Motor neuron (in vitro differentiated cells): ENCODE measurements around the gene CCDC196. TPM values are rescaled to one million over a fixed set of nuclear protein-coding genes. Genes with fewer than 3 reads are reported as not detected.

Source experiments
- ATAC-seq, 8 experiments: fragments of 200-7000 bp; cut with Tn5 transposase; replicated peaks in 6 of 8; 2 replicates each; pipeline ENCODE4 v1.8.0; 2021; ENCODE audit warnings: mild to moderate bottlenecking in 8 of 8, moderate library complexity in 8 of 8
- H3K27ac ChIP-seq, 2 donors: fragments of 250-450 bp; sonication (Bioruptor Pico); 2 replicates each; pipeline ENCODE4 v1.9.0; 2021; ENCODE audit warnings: antibody characterized with exemption in 2 of 2, mild to moderate bottlenecking in 2 of 2, moderate library complexity in 1 of 2
- H3K4me1 ChIP-seq, 2 donors: fragments of 250-450 bp; sonication (Bioruptor Pico); replicated peaks in 1 of 2; 2 replicates each; pipeline ENCODE4 v1.6.1; 2021; ENCODE audit warnings: antibody characterized with exemption in 2 of 2, mild to moderate bottlenecking in 2 of 2, moderate library complexity in 1 of 2
- H3K4me3 ChIP-seq, 5 donors: fragments of 250-450 bp; sonication (Bioruptor Pico); 2 replicates each; pipeline ENCODE4 v1.9.0; 2021; ENCODE audit warnings: antibody characterized with exemption in 5 of 5, mild to moderate bottlenecking in 5 of 5, moderate library complexity in 4 of 5
- WGBS, 10 experiments: fragments of 450-650 bp; shearing (Covaris generic); methylation state at CpG; one replicate each; pipeline ENCODE4 v1.0.0; 2022; 5-methylcytosine and 5-hydroxymethylcytosine counted together
- in situ Hi-C, 9 experiments: fragments of 400-800 bp; cut with MboI; loops; one replicate each; pipeline ENCODE4 v1.15.0; 2021; ENCODE audit warnings: low sequenced_read_pairs in 9 of 9, low pct_unique_long_range_greater_than_20kb in 2 of 9; ENCODE audit not compliant: unreplicated experiment in 9 of 9
- total RNA-seq, 8 experiments: library from RNA; unstranded; fragments of 300-600 nt; gene quantifications; 2 replicates each; pipeline versions ENCODE4 v1.2.3 to v1.2.4, GENCODE V29; 2022

CCDC196 gene
- 1 to 10 TPM in 1 of 8 experiments, under 1 TPM in 6, not detected in 1; 0.11 to 1.1 (median 0.37) TPM for total RNA-seq

- in situ Hi-C loops, result no loop called here
- 10 to 91% (median 86%) methylated on average over 1 to 2 of the region's 2 CpGs; no CpG with 5 or more reads in 1 of the 10 experiments for WGBS, 10 experiments
- ATAC-seq, result no peak
- H3K4me3 ChIP-seq, result no peak within 1 kb of the TSS
- no peak within 1 kb of the TSS for H3K27ac ChIP-seq
- H3K4me1 ChIP-seq, result no peaks in the 10 kb centered on the region
Observed at GRCh38 chr14:66485910-66486421, at the start of gene CCDC196. Gene CCDC196, plus strand, starts transcription at chr14:66486371. Its CDS starts 132 bp downstream, at chr14:66486503.

- 35 to 96% (median 70%) methylated on average over 1 to 4 of the region's 5 CpGs; no CpG with 5 or more reads in 2 of the 10 experiments for whole genome bisulfite sequencing, 10 experiments
- peaks cover 14 to 30% of the 10 kb centered on the region in 2 donors for H3K4me1 ChIP-seq
- ATAC-seq, result no peak
- H3K4me3 ChIP-seq, result no peak overlapping the region
- H3K27ac ChIP-seq, result no peak overlapping the region
- in situ Hi-C loops, result no loop called here
Observed at GRCh38 chr14:66440801-66441200, 45.4 kb upstream of the CCDC196 start.

- in situ Hi-C loops, result no loop called here
- peak in 6 of 8 experiments; percentile 71 to 92 (median 89) for ATAC-seq
- 7 to 45% (median 25%) methylated on average over 1 to 4 of the region's 4 CpGs; no CpG with 5 or more reads in 1 of the 10 experiments for WGBS, 10 experiments
- peaks cover 20 to 34% of the 10 kb centered on the region in 2 donors for H3K4me1 ChIP-seq
- no peak overlapping the region for H3K27ac ChIP-seq
- H3K4me3 ChIP-seq, result no peak overlapping the region
Observed at GRCh38 chr14:66442953-66443571, 43.1 kb upstream of the CCDC196 start.

GRCh38 chr14:66443785-66444184 lies 42.4 kb upstream of the CCDC196 start:
- in situ Hi-C loops, result no loop called here
- WGBS, 10 experiments, result 50 to 100% (median 75%) methylated on average over 1 to 2 of the region's 2 CpGs; no CpG with 5 or more reads in 3 of the 10 experiments
- peak overlapping the region; percentile 5 to 35 for H3K27ac ChIP-seq
- no peak overlapping the region for H3K4me3 ChIP-seq
- ATAC-seq, result no peak
- H3K4me1 ChIP-seq, result peaks cover 20 to 34% of the 10 kb centered on the region in 2 donors

GRCh38 chr14:66444271-66444927 lies 41.8 kb upstream of the CCDC196 start:
- Histone ChIP-seq H3K4me3 (no peak overlapping the region), H3K27ac (no peak overlapping the region), H3K4me1 (peaks cover 20 to 35% of the 10 kb centered on the region in 2 donors)
- WGBS, 10 experiments, result 27 to 100% (median 58%) methylated on average over 1 to 2 of the region's 2 CpGs; no CpG with 5 or more reads in 2 of the 10 experiments
- in situ Hi-C loops, result no loop called here
- ATAC-seq, result peak in 1 of 8 experiments; percentile 21

- no peak overlapping the region for H3K27ac ChIP-seq
- in situ Hi-C loops, result no loop called here
- peak; percentile 34 to 90 (median 68) for ATAC-seq
Observed at GRCh38 chr14:66445936-66446335, 40.2 kb upstream of the CCDC196 start.

GRCh38 chr14:66453469-66453868 lies 32.7 kb upstream of the CCDC196 start:
- H3K4me1 ChIP-seq, result peaks cover 0 to 3% of the 10 kb centered on the region in 2 donors
- 0 to 100% (median 64%) methylated on average over 1 to 3 of the region's 3 CpGs for whole genome bisulfite sequencing, 10 experiments
- no peak overlapping the region for H3K27ac ChIP-seq
- H3K4me3 ChIP-seq, result no peak overlapping the region
- peak in 2 of 8 experiments; percentile 20 to 95 for ATAC-seq
- in situ Hi-C loops, result no loop called here

More at GRCh38 chr14:66445936-66446335, 40.2 kb upstream of the CCDC196 start:
- peaks cover 20 to 36% of the 10 kb centered on the region in 2 donors for H3K4me1 ChIP-seq
- H3K4me3 ChIP-seq, result no peak overlapping the region

- no peak for ATAC-seq
- Histone ChIP-seq H3K4me1 (no peaks in the 10 kb centered on the region), H3K27ac (no peak overlapping the region), H3K4me3 (no peak overlapping the region)
- in situ Hi-C loops, result no loop called here
Observed at GRCh38 chr14:66459603-66460002, 26.6 kb upstream of the CCDC196 start.

GRCh38 chr14:66464261-66464660 lies 21.9 kb upstream of the CCDC196 start:
- no peak overlapping the region for H3K27ac ChIP-seq
- in situ Hi-C loops, result no loop called here
- 43 to 100% (median 95%) methylated on average over 1 to 3 of the region's 3 CpGs; no CpG with 5 or more reads in 1 of the 10 experiments for WGBS, 10 experiments
- H3K4me3 ChIP-seq, result no peak overlapping the region
- ATAC-seq, result no peak
- peaks cover 0 to 5% of the 10 kb centered on the region in 2 donors for H3K4me1 ChIP-seq

GRCh38 chr14:66468778-66469367 lies 17.3 kb upstream of the CCDC196 start:
- no peak for ATAC-seq
- WGBS, 10 experiments, result 45 to 100% (median 72%) methylated on average over 1 to 2 of the region's 2 CpGs
- Histone ChIP-seq H3K27ac (no peak overlapping the region), H3K4me1 (peaks cover 0 to 5% of the 10 kb centered on the region in 2 donors), H3K4me3 (no peak overlapping the region)
- in situ Hi-C loops, result no loop called here

GRCh38 chr14:66471584-66471983 lies 14.6 kb upstream of the CCDC196 start:
- H3K4me3 ChIP-seq, result no peak overlapping the region
- WGBS, 10 experiments, result 28 to 96% (median 74%) methylated on average over 1 to 4 of the region's 4 CpGs; no CpG with 5 or more reads in 2 of the 10 experiments
- in situ Hi-C loops, result no loop called here
- H3K27ac ChIP-seq, result no peak overlapping the region
- ATAC-seq, result no peak
- no peaks in the 10 kb centered on the region for H3K4me1 ChIP-seq

GRCh38 chr14:66472251-66472650 lies 13.9 kb upstream of the CCDC196 start:
- no peak overlapping the region for H3K4me3 ChIP-seq

GRCh38 chr14:66473223-66473622 lies 12.9 kb upstream of the CCDC196 start:
- no peak overlapping the region for H3K4me3 ChIP-seq
- no peak overlapping the region for H3K27ac ChIP-seq
- in situ Hi-C loops, result no loop called here
- no peaks in the 10 kb centered on the region for H3K4me1 ChIP-seq
- no peak for ATAC-seq
- 10 to 86% (median 66%) methylated on average over 1 to 2 of the region's 2 CpGs for WGBS, 10 experiments

More at GRCh38 chr14:66472251-66472650, 13.9 kb upstream of the CCDC196 start:
- H3K4me1 ChIP-seq, result no peaks in the 10 kb centered on the region
- no peak overlapping the region for H3K27ac ChIP-seq
- ATAC-seq, result peak in 4 of 8 experiments; percentile 20 to 64 (median 30)
- in situ Hi-C loops, result no loop called here
